ENCODE measurements around the gene PFN4. TPM values are rescaled to one million over a fixed set of nuclear protein-coding genes. Genes with fewer than 3 reads are reported as not detected.

PFN4 gene
- 0.19 and 0.32 TPM in 2 replicates for total RNA-seq

GRCh38 chr2:24123195-24123921, at the start of gene PFN4, which contains the start of gene FAM228B:
TSS of gene PFN4 (minus strand) at chr2:24123334. CDS start at chr2:24122535, 799 bp downstream.
TSS of gene FAM228B (plus strand) at chr2:24123469. CDS start at chr2:24124362, 893 bp downstream.

GRCh38 chr2:24084386-24085199, 38.5 kb downstream of the PFN4 start, which contains the start of gene TP53I3:
TSS of gene TP53I3 (minus strand) at chr2:24084834. CDS start at chr2:24084326, 508 bp downstream.

GRCh38 chr2:24075915-24076848, 47.0 kb downstream of the PFN4 start, which contains the start of gene SF3B6:
TSS of gene SF3B6 (minus strand) at chr2:24076326. CDS start at chr2:24076229, 97 bp downstream.

Other genes with a start within 250 kb of the PFN4 start
- 8.4 and 22.7 TPM in 2 replicates for gene ATAD2B, start 196.2 kb downstream of the PFN4 start, total RNA-seq
- gene UBXN2A, start 182.9 kb downstream of the PFN4 start, total RNA-seq: 7.3 and 12.3 TPM in 2 replicates
- 0.25 TPM in 1 of 2 replicates, not detected in the other for gene MFSD2B, start 113.2 kb downstream of the PFN4 start, total RNA-seq
- gene WDCP, start 75.9 kb downstream of the PFN4 start, total RNA-seq: 6.2 and 14.4 TPM in 2 replicates
- 9.3 and 14.6 TPM in 2 replicates for gene FKBP1B, start 73.6 kb downstream of the PFN4 start, total RNA-seq
- gene SF3B6, start 47.0 kb downstream of the PFN4 start, total RNA-seq: 108 and 113 TPM in 2 replicates
- 46.4 and 120 TPM in 2 replicates for gene TP53I3, start 38.5 kb downstream of the PFN4 start, total RNA-seq
- 2.1 and 5.7 TPM in 2 replicates for gene FAM228B, start 135 bp upstream of the PFN4 start, total RNA-seq
- under 0.01 and 0.31 TPM in 2 replicates for gene FAM228A, start 51.7 kb upstream of the PFN4 start, total RNA-seq
- gene ITSN2, start 237.2 kb upstream of the PFN4 start, total RNA-seq: 26.1 and 102 TPM in 2 replicates